ENCODE measurements around the gene CMTM7.

DNA sequence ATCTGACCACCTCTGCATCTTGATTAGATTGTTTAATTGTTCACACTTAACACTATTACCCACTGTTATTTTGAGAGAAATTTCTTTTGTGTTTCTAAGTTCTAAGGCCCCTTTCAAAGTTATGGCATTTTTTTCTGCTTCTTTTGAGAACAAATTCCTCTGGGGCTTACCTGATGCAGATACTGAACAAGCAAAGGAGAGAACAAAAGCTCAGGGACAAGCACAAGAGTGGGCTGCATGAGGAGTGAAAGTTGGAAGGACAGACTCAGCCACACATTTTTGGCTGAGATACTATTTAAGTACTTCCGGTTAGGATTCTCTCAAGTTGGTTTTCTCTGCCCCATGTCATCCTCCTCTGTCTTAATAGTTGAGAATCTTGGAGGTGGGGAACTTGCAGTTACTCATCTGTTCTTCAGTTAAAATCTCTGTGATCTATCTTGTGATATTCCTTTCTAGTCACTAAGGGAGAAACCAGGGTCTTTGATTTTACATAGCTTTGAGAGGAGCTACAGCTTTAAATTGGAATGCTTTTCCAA is 56.3 kb downstream of the CMTM7 start:
- TF ChIP-seq CTCF (IDR thresholded peaks at IDR 0.05): no peak
- no peak for TF ChIP-seq EZH2 (IDR thresholded peaks at IDR 0.05)
- no peak for TF ChIP-seq EZH2phosphoT487 (IDR thresholded peaks at IDR 0.05)

Data from neural progenitor cell (in vitro differentiated cells).